Measurements from ENCODE around the gene SDK1. TPM values are rescaled to one million over a fixed set of nuclear protein-coding genes. Genes with fewer than 3 reads are reported as not detected.
A peak's percentile ranks its signal among the peaks of the same experiment; 100 is the strongest.
"Not testable (repeated sequence)": the region's sequence is repeated elsewhere in the genome, so short reads cannot be mapped to it uniquely, and the experiment has no call there.

The SDK1 gene
- total and polyA plus RNA-seq, 4 donors: 10.4 to 11.6 (median 11.0) TPM

DNA sequence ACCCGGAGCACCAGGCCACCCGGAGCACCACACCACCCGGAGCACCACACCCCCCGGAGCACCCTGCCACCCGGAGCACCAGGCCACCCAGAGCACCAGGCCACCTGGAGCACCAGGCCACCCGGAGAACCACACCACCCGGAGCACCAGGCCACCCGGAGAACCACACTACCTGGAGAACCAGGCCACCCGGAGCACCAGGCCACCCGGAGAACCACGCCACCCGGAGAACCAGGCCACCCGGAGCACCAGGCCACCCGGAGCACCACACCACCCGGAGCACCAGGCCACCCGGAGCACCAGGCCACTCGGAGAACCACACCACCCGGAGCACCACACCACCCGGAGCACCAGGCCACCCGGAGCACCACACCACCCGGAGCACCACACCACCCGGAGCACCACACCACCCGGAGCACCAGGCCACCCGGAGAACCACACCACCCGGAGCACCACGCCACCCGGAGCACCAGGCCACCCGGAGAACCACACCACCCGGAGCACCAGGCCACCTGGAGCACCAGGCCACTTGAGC is 916.1 kb downstream of the SDK1 start:
- DNase-seq (ENCODE audit: low read depth in 4 of 6, low spot score in 6 of 6); H3K4me3 ChIP-seq (ENCODE audit: low read depth, low read length); H3K27me3 ChIP-seq (ENCODE audit: control insufficient read depth, insufficient read depth, low read length); H3K9me3 ChIP-seq (ENCODE audit: control insufficient read depth, insufficient read depth, low read length); H3K27ac ChIP-seq (ENCODE audit: low read depth, low read length); H3K4me1 ChIP-seq (ENCODE audit: control insufficient read depth, insufficient read depth, low read length): not testable (repeated sequence)
- WGBS (ENCODE audit: insufficient coverage): 97% methylated on average over 20 of the region's 29 CpGs
- peaks cover 41% of the 10 kb centered on the region for H3K36me3 ChIP-seq (ENCODE audit: control insufficient read depth, insufficient read depth, low read length)

GRCh38 chr7:4218481-4218880 is 917.4 kb downstream of the SDK1 start:
- Histone ChIP-seq H3K9me3 (ENCODE audit: control insufficient read depth, insufficient read depth, low read length) (no peaks in the 10 kb centered on the region), H3K36me3 (ENCODE audit: control insufficient read depth, insufficient read depth, low read length) (peaks cover 38% of the 10 kb centered on the region), H3K27me3 (ENCODE audit: control insufficient read depth, insufficient read depth, low read length) (no peaks in the 10 kb centered on the region), H3K27ac (ENCODE audit: low read depth, low read length) (no peak overlapping the region), H3K4me3 (ENCODE audit: low read depth, low read length) (no peak overlapping the region), H3K4me1 (ENCODE audit: control insufficient read depth, insufficient read depth, low read length) (peaks cover 4% of the 10 kb centered on the region)
- no peak for DNase-seq (ENCODE audit: low read depth in 4 of 6, low spot score in 6 of 6)
- WGBS (ENCODE audit: insufficient coverage): 97% methylated on average over 6 of the region's 7 CpGs

DNA sequence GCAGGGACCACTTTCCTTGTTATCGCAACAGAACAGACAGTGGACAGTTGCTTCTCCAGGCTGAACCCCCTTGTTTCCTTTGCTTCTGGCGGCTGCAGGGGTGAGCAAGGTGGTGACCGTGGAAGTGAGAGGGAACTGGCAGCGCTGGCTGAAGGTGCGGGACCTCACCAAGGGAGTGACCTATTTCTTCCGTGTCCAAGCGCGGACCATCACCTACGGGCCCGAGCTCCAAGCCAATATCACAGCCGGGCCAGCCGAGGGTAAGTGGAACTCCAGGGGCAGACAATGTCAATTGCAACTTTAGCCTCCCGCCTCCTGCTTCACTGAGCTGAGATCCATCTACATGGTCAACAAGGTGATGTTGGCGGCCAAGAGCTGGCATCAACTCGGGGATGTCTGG is 919.0 kb downstream of the SDK1 start:
- H3K9me3 ChIP-seq (ENCODE audit: control insufficient read depth, insufficient read depth, low read length): no peaks in the 10 kb centered on the region
- H3K27me3 ChIP-seq (ENCODE audit: control insufficient read depth, insufficient read depth, low read length): no peaks in the 10 kb centered on the region
- no peak overlapping the region for H3K4me3 ChIP-seq (ENCODE audit: low read depth, low read length)
- no peak for DNase-seq (ENCODE audit: low read depth in 4 of 6, low spot score in 6 of 6)
- 96% methylated on average over 15 of the region's 15 CpGs for WGBS (ENCODE audit: insufficient coverage)
- H3K36me3 ChIP-seq (ENCODE audit: control insufficient read depth, insufficient read depth, low read length): peaks cover 33% of the 10 kb centered on the region
- H3K4me1 ChIP-seq (ENCODE audit: control insufficient read depth, insufficient read depth, low read length): peaks cover 4% of the 10 kb centered on the region
- no peak overlapping the region for H3K27ac ChIP-seq (ENCODE audit: low read depth, low read length)

- WGBS (ENCODE audit: insufficient coverage): 88% methylated on average over 21 of the region's 21 CpGs
- H3K36me3 ChIP-seq (ENCODE audit: control insufficient read depth, insufficient read depth, low read length): peaks cover 31% of the 10 kb centered on the region
- no peak for DNase-seq (ENCODE audit: low read depth in 4 of 6, low spot score in 6 of 6)
- H3K27me3 ChIP-seq (ENCODE audit: control insufficient read depth, insufficient read depth, low read length): no peaks in the 10 kb centered on the region
- H3K27ac ChIP-seq (ENCODE audit: low read depth, low read length): no peak overlapping the region
- H3K4me3 ChIP-seq (ENCODE audit: low read depth, low read length): no peak overlapping the region
- H3K4me1 ChIP-seq (ENCODE audit: control insufficient read depth, insufficient read depth, low read length): peaks cover 5% of the 10 kb centered on the region
- no peaks in the 10 kb centered on the region for H3K9me3 ChIP-seq (ENCODE audit: control insufficient read depth, insufficient read depth, low read length)
These were observed 920.0 kb downstream of the SDK1 start for GRCh38 chr7:4221043-4221442.

GRCh38 chr7:4222676-4223075 is 921.6 kb downstream of the SDK1 start:
- WGBS (ENCODE audit: insufficient coverage): 39% methylated on average over 3 of the region's 5 CpGs
- Histone ChIP-seq H3K27ac (ENCODE audit: low read depth, low read length) (no peak overlapping the region), H3K4me1 (ENCODE audit: control insufficient read depth, insufficient read depth, low read length) (peaks cover 19% of the 10 kb centered on the region), H3K9me3 (ENCODE audit: control insufficient read depth, insufficient read depth, low read length) (no peaks in the 10 kb centered on the region), H3K36me3 (ENCODE audit: control insufficient read depth, insufficient read depth, low read length) (peaks cover 23% of the 10 kb centered on the region), H3K4me3 (ENCODE audit: low read depth, low read length) (no peak overlapping the region), H3K27me3 (ENCODE audit: control insufficient read depth, insufficient read depth, low read length) (no peaks in the 10 kb centered on the region)
- DNase-seq (ENCODE audit: low read depth in 4 of 6, low spot score in 6 of 6): peak in 1 of 6 donors; percentile 58

DNA sequence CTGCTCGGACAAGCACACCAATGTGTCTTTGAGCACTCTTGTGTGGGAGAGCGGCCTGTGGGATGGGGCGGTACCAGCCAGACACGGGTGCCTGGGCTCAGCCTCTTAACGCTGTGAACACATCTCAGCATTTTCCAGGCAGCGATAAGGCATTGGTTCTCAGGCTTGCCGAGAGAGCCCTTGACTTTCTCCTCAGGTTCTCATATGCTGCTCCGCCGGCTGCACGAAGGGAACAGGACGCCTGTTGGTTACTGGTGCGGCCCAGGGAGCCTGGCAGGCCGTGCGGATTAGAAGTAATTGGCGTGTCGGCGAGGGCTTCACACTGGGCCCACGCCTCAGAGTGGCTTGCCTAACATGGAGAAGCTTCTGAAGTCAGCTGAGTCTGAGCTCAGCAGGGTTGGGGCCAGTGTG is 924.3 kb downstream of the SDK1 start:
- Histone ChIP-seq H3K4me3 (ENCODE audit: low read depth, low read length) (no peak overlapping the region), H3K4me1 (ENCODE audit: control insufficient read depth, insufficient read depth, low read length) (peaks cover 25% of the 10 kb centered on the region), H3K9me3 (ENCODE audit: control insufficient read depth, insufficient read depth, low read length) (no peaks in the 10 kb centered on the region), H3K27me3 (ENCODE audit: control insufficient read depth, insufficient read depth, low read length) (no peaks in the 10 kb centered on the region), H3K36me3 (ENCODE audit: control insufficient read depth, insufficient read depth, low read length) (peaks cover 19% of the 10 kb centered on the region), H3K27ac (ENCODE audit: low read depth, low read length) (no peak overlapping the region)
- 94% methylated on average over 18 of the region's 18 CpGs for WGBS (ENCODE audit: insufficient coverage)
- no peak for DNase-seq (ENCODE audit: low read depth in 4 of 6, low spot score in 6 of 6)

DNA sequence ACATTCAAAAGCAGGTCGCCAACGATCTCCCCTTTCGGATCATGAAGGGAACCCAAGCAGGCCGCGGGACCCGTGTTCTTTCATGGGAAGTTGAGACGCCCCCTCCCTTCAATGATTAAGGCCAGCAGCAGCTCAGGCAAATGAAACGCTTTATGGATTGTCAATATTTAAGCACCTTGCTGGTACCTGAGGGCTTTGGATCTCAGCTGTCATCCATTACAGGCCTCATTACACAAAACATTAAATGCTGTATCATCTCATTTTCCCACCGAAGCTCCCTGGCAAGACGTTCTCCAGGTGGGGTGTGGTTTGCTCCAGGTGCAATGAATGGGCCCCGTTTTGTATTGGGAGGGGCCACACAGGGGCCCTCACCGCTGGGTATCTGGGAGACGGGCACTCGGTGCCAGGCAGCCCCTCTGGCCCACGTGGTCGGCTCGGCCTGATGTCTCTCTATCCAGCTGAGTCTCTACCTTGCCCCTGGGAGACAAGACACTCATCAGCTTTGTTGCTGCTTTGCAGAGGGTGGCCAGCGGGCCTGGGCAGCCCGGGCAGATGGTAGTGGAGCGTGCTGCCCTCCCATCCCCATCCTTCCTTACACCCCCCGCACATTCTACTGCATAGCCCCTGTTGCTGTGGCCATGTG is 925.0 kb downstream of the SDK1 start:
- no peak overlapping the region for H3K4me3 ChIP-seq (ENCODE audit: low read depth, low read length)
- H3K27me3 ChIP-seq (ENCODE audit: control insufficient read depth, insufficient read depth, low read length): no peaks in the 10 kb centered on the region
- H3K9me3 ChIP-seq (ENCODE audit: control insufficient read depth, insufficient read depth, low read length): no peaks in the 10 kb centered on the region
- DNase-seq (ENCODE audit: low read depth in 4 of 6, low spot score in 6 of 6): peak in 1 of 6 donors; percentile 55
- peaks cover 25% of the 10 kb centered on the region for H3K4me1 ChIP-seq (ENCODE audit: control insufficient read depth, insufficient read depth, low read length)
- H3K27ac ChIP-seq (ENCODE audit: low read depth, low read length): no peak overlapping the region
- 81% methylated on average over 17 of the region's 21 CpGs for WGBS (ENCODE audit: insufficient coverage)
- H3K36me3 ChIP-seq (ENCODE audit: control insufficient read depth, insufficient read depth, low read length): peaks cover 17% of the 10 kb centered on the region

GRCh38 chr7:4226524-4226882 is 925.5 kb downstream of the SDK1 start:
- Histone ChIP-seq H3K36me3 (ENCODE audit: control insufficient read depth, insufficient read depth, low read length) (peaks cover 13% of the 10 kb centered on the region), H3K4me3 (ENCODE audit: low read depth, low read length) (no peak overlapping the region), H3K4me1 (ENCODE audit: control insufficient read depth, insufficient read depth, low read length) (peaks cover 25% of the 10 kb centered on the region), H3K9me3 (ENCODE audit: control insufficient read depth, insufficient read depth, low read length) (no peaks in the 10 kb centered on the region), H3K27me3 (ENCODE audit: control insufficient read depth, insufficient read depth, low read length) (no peaks in the 10 kb centered on the region), H3K27ac (ENCODE audit: low read depth, low read length) (no peak overlapping the region)
- peak in 2 of 6 donors; percentile 40 to 68 for DNase-seq (ENCODE audit: low read depth in 4 of 6, low spot score in 6 of 6)
- 67% methylated on average over 3 of the region's 6 CpGs for WGBS (ENCODE audit: insufficient coverage)

DNA sequence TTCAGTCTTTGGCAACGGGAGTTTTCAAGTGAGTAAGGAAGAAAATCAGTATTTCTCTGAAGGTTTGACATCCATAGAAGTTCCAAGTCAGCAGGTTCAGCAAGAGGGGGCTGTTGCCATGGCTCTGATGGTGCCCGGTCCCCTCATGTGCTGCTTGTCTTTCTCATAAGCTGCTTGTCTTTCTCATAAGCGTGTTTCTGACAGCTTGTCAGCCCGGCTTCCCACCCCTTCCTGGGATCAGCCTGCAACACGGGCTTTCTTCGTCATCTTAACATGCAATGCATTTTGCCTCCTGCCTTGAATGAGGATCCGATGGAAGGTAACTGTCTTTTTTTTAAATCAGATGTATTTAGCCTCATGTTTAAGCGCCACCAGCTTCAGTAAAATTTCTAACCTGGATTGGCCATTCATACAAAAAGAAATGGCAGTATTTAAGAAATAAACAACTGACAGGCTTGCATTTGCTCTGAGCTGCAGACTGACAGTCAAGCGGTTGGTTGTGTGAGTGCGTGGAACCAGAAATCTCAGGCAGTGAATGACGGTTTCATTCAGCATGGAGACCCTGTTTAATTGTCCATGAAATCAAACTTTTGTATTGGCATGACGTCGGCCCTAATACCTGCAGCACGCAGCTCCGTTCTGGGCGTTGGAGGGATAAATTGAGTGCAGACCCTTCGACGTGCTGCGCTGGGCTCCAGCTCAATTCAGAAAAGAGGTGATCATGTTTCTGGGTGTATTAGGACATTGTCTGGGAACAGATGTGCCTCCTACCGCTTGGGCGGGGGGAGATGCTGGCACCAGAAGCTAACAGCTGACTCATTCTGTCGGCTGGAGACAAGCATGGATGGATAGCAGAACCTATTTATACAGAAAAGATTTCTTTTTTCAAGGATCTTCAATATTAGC is 926.3 kb downstream of the SDK1 start:
- Histone ChIP-seq H3K9me3 (ENCODE audit: control insufficient read depth, insufficient read depth, low read length) (no peaks in the 10 kb centered on the region), H3K27me3 (ENCODE audit: control insufficient read depth, insufficient read depth, low read length) (no peaks in the 10 kb centered on the region), H3K4me1 (ENCODE audit: control insufficient read depth, insufficient read depth, low read length) (peaks cover 25% of the 10 kb centered on the region), H3K4me3 (ENCODE audit: low read depth, low read length) (no peak overlapping the region), H3K36me3 (ENCODE audit: control insufficient read depth, insufficient read depth, low read length) (peaks cover 13% of the 10 kb centered on the region), H3K27ac (ENCODE audit: low read depth, low read length) (no peak overlapping the region)
- peak in 2 of 6 donors; percentile 68 to 87 for DNase-seq (ENCODE audit: low read depth in 4 of 6, low spot score in 6 of 6)
- WGBS (ENCODE audit: insufficient coverage): 41% methylated on average over 17 of the region's 22 CpGs

All from spinal cord (tissue), 10 donors.